ENCODE measurements around the gene ODAD4.

Gene ODAD4

GRCh38 chr17:41971721-41972523, 41.5 kb downstream of the ODAD4 start:
- Histone ChIP-seq H3K4me2 (ENCODE audit: low read depth, low read length, poor library complexity, severe bottlenecking) (no peak overlapping the region), H3K27me3 (ENCODE audit: insufficient read depth, low read length, poor library complexity, severe bottlenecking) (no peaks in the 10 kb centered on the region), H3K4me1 (ENCODE audit: insufficient read depth, low read length, poor library complexity, severe bottlenecking) (peaks cover 14% of the 10 kb centered on the region), H3K9ac (ENCODE audit: low read depth, low read length, poor library complexity, severe bottlenecking) (no peak overlapping the region), H3K36me3 (ENCODE audit: insufficient read depth, low read length) (peaks cover 46% of the 10 kb centered on the region; the same call in 1 of the 2 replicates), H3K4me3 (ENCODE audit: low read length, poor library complexity, severe bottlenecking) (no peak overlapping the region), H2AFZ (ENCODE audit: low read length) (no peak overlapping the region), H3K9me3 (ENCODE audit: insufficient read depth, low read depth, low read length) (no peaks in the 10 kb centered on the region), H3F3A (ENCODE audit: low read depth) (no peaks in the 10 kb centered on the region), H4K20me1 (ENCODE audit: insufficient read depth, low read length, poor library complexity, severe bottlenecking) (no peaks in the 10 kb centered on the region), H3K79me2 (ENCODE audit: insufficient read depth, low read length) (peaks cover 38% of the 10 kb centered on the region), H3K9me2 (replicated peaks; ENCODE audit: low read depth, low read length) (no peaks in the 10 kb centered on the region)
- TF ChIP-seq, protein P1, sequence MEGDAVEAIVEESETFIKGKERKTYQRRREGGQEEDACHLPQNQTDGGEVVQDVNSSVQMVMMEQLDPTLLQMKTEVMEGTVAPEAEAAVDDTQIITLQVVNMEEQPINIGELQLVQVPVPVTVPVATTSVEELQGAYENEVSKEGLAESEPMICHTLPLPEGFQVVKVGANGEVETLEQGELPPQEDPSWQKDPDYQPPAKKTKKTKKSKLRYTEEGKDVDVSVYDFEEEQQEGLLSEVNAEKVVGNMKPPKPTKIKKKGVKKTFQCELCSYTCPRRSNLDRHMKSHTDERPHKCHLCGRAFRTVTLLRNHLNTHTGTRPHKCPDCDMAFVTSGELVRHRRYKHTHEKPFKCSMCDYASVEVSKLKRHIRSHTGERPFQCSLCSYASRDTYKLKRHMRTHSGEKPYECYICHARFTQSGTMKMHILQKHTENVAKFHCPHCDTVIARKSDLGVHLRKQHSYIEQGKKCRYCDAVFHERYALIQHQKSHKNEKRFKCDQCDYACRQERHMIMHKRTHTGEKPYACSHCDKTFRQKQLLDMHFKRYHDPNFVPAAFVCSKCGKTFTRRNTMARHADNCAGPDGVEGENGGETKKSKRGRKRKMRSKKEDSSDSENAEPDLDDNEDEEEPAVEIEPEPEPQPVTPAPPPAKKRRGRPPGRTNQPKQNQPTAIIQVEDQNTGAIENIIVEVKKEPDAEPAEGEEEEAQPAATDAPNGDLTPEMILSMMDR (conservative IDR thresholded peaks at IDR 0.05; ENCODE audit: low read length) = no peak

DNA sequence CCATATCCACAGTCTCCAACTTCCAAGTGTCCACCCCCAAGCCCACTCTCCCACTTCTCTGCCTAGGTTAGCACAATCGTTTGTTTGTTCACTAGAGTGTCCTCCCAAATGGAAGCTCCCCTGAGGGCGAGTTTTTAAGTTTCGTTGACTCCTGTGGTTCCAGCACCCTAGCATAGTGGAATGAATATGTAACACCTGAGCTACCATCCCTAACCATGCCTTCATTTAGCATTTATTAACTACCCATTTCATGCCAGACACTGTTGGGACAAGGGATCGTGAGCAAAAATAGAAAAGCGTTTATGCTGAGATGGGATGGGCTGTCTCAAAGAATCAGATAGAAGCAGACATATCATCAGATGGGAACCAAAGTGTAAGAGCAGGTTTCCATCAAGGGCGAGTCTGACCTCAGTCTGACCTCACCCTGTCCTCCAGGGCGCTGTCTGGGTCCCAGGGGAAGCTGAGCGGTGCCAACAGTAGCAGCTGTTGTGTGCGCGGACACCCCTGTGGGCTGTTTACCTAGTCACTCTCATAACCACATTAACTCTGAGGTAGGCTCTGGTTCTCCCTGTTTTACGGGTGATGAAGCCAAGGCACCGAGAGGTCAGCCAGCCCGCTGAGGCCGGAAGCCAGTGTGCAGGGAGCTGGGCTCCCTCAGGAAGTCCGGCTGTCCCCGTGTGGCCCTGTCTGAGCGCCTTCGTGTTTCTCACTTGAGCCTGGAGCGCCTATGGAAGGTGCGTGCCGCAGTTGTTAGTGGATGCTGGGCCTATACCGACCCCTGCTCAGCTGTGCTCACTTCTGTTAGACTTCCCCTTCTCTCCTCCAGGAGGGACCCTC, 42.4 kb downstream of the ODAD4 start:
- no peaks in the 10 kb centered on the region for H4K20me1 ChIP-seq (ENCODE audit: insufficient read depth, low read length, poor library complexity, severe bottlenecking)
- H3K36me3 ChIP-seq (ENCODE audit: insufficient read depth, low read length) = peaks cover 55% of the 10 kb centered on the region; the same call in 1 of the 2 replicates
- H3K4me1 ChIP-seq (ENCODE audit: insufficient read depth, low read length, poor library complexity, severe bottlenecking) = peaks cover 6% of the 10 kb centered on the region
- H3K9ac ChIP-seq (ENCODE audit: low read depth, low read length, poor library complexity, severe bottlenecking) = no peak overlapping the region
- no peak overlapping the region for H3K4me3 ChIP-seq (ENCODE audit: low read length, poor library complexity, severe bottlenecking)
- H3K79me2 ChIP-seq (ENCODE audit: insufficient read depth, low read length) = peaks cover 30% of the 10 kb centered on the region
- H3K9me2 ChIP-seq (replicated peaks; ENCODE audit: low read depth, low read length) = no peaks in the 10 kb centered on the region
- no peaks in the 10 kb centered on the region for H3K9me3 ChIP-seq (ENCODE audit: insufficient read depth, low read depth, low read length)
- no peak overlapping the region for H3K4me2 ChIP-seq (ENCODE audit: low read depth, low read length, poor library complexity, severe bottlenecking)
- TF ChIP-seq, protein P1 (conservative IDR thresholded peaks at IDR 0.05; ENCODE audit: low read length) = no peak
- TF ChIP-seq EZH2phosphoT487 (IDR thresholded peaks at IDR 0.05; ENCODE audit: borderline replicate concordance) = no peak
- H3K27me3 ChIP-seq (ENCODE audit: insufficient read depth, low read length, poor library complexity, severe bottlenecking) = no peaks in the 10 kb centered on the region
- no peak overlapping the region for H2AFZ ChIP-seq (ENCODE audit: low read length)
- H3F3A ChIP-seq (ENCODE audit: low read depth) = no peaks in the 10 kb centered on the region

- Histone ChIP-seq H3K4me3 (ENCODE audit: low read length, poor library complexity, severe bottlenecking) (no peak overlapping the region), H2AFZ (ENCODE audit: low read length) (no peak overlapping the region), H3K4me1 (ENCODE audit: insufficient read depth, low read length, poor library complexity, severe bottlenecking) (no peaks in the 10 kb centered on the region), H3K79me2 (ENCODE audit: insufficient read depth, low read length) (peaks cover 23% of the 10 kb centered on the region; the same call in 1 of the 2 replicates), H3K9me2 (replicated peaks; ENCODE audit: low read depth, low read length) (no peaks in the 10 kb centered on the region), H3K27me3 (ENCODE audit: insufficient read depth, low read length, poor library complexity, severe bottlenecking) (no peaks in the 10 kb centered on the region), H4K20me1 (ENCODE audit: insufficient read depth, low read length, poor library complexity, severe bottlenecking) (no peaks in the 10 kb centered on the region), H3K4me2 (ENCODE audit: low read depth, low read length, poor library complexity, severe bottlenecking) (no peak overlapping the region), H3K9me3 (ENCODE audit: insufficient read depth, low read depth, low read length) (no peaks in the 10 kb centered on the region), H3K9ac (ENCODE audit: low read depth, low read length, poor library complexity, severe bottlenecking) (no peak overlapping the region), H3K36me3 (ENCODE audit: insufficient read depth, low read length) (peaks cover 60% of the 10 kb centered on the region; the same call in 1 of the 2 replicates), H3F3A (ENCODE audit: low read depth) (no peaks in the 10 kb centered on the region)
- no peak for TF ChIP-seq EZH2phosphoT487 (IDR thresholded peaks at IDR 0.05; ENCODE audit: borderline replicate concordance)
- TF ChIP-seq, protein P1 (conservative IDR thresholded peaks at IDR 0.05; ENCODE audit: low read length) = no peak
Measured at GRCh38 chr17:41973408-41973811, 43.0 kb downstream of the ODAD4 start.

All from Loucy (cell line).